Spleen (tissue), 7 donors: Measurements from ENCODE around the gene EMC6.

Experiments
- CTCF ChIP-seq, 11 experiments: fragments of 200-600 bp in 7 of 11; fragments of 450-650 bp in 4 of 11; sonication (generic) in 4 of 11; IDR thresholded peaks in 8 of 11; conservative IDR thresholded peaks in 3 of 11; 1 replicate in 7 of 11; 2 replicates in 4 of 11; pipeline versions ENCODE4 v1.4.0 to v1.8.0; 2016 to 2021; ENCODE audit warnings: antibody characterized with exemption in 11 of 11, inconsistent platforms in 4 of 11, mild to moderate bottlenecking in 1 of 11
- POLR2A ChIP-seq, 3 donors: fragments of 450-650 bp; IDR thresholded peaks; one replicate each; pipeline ENCODE4 v1.5.1; 2017; ENCODE audit warnings: antibody characterized with exemption in 3 of 3, mild to moderate bottlenecking in 1 of 3
- donor health status: DM: no; HTN: no; CAD: no; lungs with moderate emphysema.
- donor health status: DM: no; HTN: no; CAD: no.
- donor health status: DM: no; HTN: no; CAD: no.

GRCh38 chr17:3665834-3666233 lies 2.8 kb upstream of the EMC6 start:
- TF ChIP-seq POLR2A (IDR thresholded peaks at IDR 0.05) (no peak), CTCF (IDR thresholded peaks at IDR 0.05 in 8 of 11, conservative IDR thresholded peaks at IDR 0.05 in 3 of 11) (no peak)
